OCI-LY1 (cell line): Measurements from ENCODE around the gene SRGAP2.
"Not testable (repeated sequence)": the region's sequence is repeated elsewhere in the genome, so short reads cannot be mapped to it uniquely, and the experiment has no call there.

ENCODE experiments used
- EZH2 ChIP-seq: fragments of 200-600 bp; sonication (generic), shearing (Covaris generic); IDR thresholded peaks from 2 replicates; pipeline ENCODE4 v1.8.0; 2017; ENCODE audit warnings: borderline replicate concordance, mixed run types, mild to moderate bottlenecking, antibody characterized with exemption, low read length, moderate library complexity, mixed read lengths
- TF ChIP-seq, protein P1 (sequence below): fragments of 200-600 bp; sonication (generic), shearing (Covaris generic); IDR thresholded peaks from 2 replicates; pipeline ENCODE4 v1.5.1; 2017; ENCODE audit warnings: mild to moderate bottlenecking, antibody characterized with exemption, low read length, moderate library complexity, mixed read lengths

GRCh38 chr1:206202789-206203363 is 465 bp upstream of the SRGAP2 start, which contains the start of gene FAM72A:
- TF ChIP-seq, protein P1, sequence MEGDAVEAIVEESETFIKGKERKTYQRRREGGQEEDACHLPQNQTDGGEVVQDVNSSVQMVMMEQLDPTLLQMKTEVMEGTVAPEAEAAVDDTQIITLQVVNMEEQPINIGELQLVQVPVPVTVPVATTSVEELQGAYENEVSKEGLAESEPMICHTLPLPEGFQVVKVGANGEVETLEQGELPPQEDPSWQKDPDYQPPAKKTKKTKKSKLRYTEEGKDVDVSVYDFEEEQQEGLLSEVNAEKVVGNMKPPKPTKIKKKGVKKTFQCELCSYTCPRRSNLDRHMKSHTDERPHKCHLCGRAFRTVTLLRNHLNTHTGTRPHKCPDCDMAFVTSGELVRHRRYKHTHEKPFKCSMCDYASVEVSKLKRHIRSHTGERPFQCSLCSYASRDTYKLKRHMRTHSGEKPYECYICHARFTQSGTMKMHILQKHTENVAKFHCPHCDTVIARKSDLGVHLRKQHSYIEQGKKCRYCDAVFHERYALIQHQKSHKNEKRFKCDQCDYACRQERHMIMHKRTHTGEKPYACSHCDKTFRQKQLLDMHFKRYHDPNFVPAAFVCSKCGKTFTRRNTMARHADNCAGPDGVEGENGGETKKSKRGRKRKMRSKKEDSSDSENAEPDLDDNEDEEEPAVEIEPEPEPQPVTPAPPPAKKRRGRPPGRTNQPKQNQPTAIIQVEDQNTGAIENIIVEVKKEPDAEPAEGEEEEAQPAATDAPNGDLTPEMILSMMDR: not testable (repeated sequence)
- not testable (repeated sequence) for TF ChIP-seq EZH2
